Panc1 (cell line): Measurements from ENCODE around the gene S100A7.

Experiments
- POLR2AphosphoS5 ChIP-seq: IDR thresholded peaks from 2 replicates; pipeline ENCODE4 v1.6.1; 2012; ENCODE audit warnings: mild to moderate bottlenecking, low read depth, low read length, moderate library complexity
- REST ChIP-seq, 2 experiments: IDR thresholded peaks; 2 replicates each; pipeline ENCODE4 v1.6.1; 2011 to 2012; ENCODE audit warnings: low read depth in 2 of 2, control low read depth in 1 of 2, low read length in 1 of 2, mild to moderate bottlenecking in 1 of 2, moderate library complexity in 1 of 2; ENCODE audit not compliant: insufficient read depth in 1 of 2
- SIN3A ChIP-seq: IDR thresholded peaks from 2 replicates; pipeline ENCODE4 v1.6.1; 2012; ENCODE audit warnings: low read depth, mild to moderate bottlenecking, low read length, moderate library complexity, borderline replicate concordance; ENCODE audit not compliant: insufficient read depth
- TCF7L2 ChIP-seq: IDR thresholded peaks from 2 replicates; pipeline ENCODE4 v1.6.1; 2011; ENCODE audit warnings: mild to moderate bottlenecking, low read depth, low read length, inconsistent platforms
- TF ChIP-seq, protein P1 (sequence below): fragments of 450-650 bp; IDR thresholded peaks from 2 replicates; pipeline ENCODE4 v1.5.1; 2017; ENCODE audit warnings: mild to moderate bottlenecking

DNA sequence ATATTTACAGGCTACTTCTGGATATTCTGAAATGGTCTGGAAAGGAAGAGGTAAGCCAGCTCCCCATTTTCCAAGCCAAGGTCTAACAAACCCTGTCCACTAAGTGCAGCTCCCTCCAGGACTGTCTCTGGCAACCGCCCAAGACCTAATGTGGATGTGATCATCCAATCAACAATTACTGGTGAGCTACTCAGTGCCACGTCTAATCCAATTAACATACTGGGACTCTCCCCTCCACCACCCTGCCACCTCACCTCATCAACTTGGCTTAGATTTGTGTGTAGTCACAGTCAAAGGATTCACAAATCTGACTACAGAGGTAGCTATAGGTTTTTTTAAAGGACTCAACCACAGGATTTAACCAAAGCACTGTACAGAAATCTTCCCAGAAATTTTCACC, 25.4 kb upstream of the S100A7 start:
- TF ChIP-seq, protein P1, sequence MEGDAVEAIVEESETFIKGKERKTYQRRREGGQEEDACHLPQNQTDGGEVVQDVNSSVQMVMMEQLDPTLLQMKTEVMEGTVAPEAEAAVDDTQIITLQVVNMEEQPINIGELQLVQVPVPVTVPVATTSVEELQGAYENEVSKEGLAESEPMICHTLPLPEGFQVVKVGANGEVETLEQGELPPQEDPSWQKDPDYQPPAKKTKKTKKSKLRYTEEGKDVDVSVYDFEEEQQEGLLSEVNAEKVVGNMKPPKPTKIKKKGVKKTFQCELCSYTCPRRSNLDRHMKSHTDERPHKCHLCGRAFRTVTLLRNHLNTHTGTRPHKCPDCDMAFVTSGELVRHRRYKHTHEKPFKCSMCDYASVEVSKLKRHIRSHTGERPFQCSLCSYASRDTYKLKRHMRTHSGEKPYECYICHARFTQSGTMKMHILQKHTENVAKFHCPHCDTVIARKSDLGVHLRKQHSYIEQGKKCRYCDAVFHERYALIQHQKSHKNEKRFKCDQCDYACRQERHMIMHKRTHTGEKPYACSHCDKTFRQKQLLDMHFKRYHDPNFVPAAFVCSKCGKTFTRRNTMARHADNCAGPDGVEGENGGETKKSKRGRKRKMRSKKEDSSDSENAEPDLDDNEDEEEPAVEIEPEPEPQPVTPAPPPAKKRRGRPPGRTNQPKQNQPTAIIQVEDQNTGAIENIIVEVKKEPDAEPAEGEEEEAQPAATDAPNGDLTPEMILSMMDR, result no peak
- TF ChIP-seq REST (IDR thresholded peaks at IDR 0.05; ENCODE audit: insufficient read depth in 1 of 2, low read depth in 2 of 2, low read length in 1 of 2) (no peak), TCF7L2 (no peak), SIN3A (no peak), POLR2AphosphoS5 (no peak)
